AG09309 (cell line): ENCODE results near the gene RANBP1.

Experiments used
- DNase-seq: peaks from one replicate; pipeline ENCODE4 v3.0.0-alpha.2; 2010; ENCODE audit warnings: low read depth
- H3K4me3 ChIP-seq: 2 replicates; pipeline ENCODE4 v1.5.1; 2011; ENCODE audit warnings: mild to moderate bottlenecking, low read depth, low read length, moderate library complexity; ENCODE audit not compliant: control insufficient read depth
- CTCF ChIP-seq: IDR thresholded peaks from 2 replicates; pipeline ENCODE4 v1.5.1; 2011; ENCODE audit warnings: mild to moderate bottlenecking, low read depth, low read length, inconsistent platforms; ENCODE audit not compliant: insufficient read depth, control insufficient read depth; ENCODE audit errors: missing control alignments

The RANBP1 gene

DNA sequence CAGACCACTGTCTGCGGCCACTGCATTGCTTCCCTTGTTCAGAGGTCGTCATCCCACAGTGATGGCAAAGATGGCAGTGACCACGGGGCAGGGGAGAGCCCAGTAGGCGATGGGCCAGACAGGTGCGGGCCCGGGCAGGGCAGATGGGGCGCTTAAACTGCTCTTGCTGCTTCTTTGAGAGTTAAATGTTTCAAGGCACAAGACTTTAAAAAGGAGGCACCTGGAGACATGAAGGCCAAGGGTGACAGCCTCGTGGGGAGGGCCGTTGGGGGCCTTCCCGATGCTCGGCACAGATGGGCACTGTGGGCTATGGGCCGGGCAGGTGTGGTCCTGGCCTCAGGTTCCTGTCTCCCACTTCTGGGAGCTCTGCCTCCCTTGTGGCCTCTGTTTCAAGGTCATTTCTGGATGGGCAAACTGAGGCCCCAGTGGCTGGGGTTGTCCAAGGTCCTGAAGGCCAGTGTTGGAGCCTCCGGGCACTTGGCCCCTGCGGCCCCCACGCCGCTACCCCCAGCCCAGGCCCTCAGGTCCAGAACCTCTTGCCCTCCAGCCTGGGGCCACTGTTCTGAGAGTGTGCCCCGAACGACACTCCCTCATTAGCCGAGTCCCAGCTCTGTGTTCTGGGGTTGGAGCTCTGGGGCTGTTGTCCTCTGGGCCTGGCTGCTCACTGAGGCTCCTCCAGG lies 51.9 kb downstream of the RANBP1 start:
- H3K4me3 ChIP-seq = no peak overlapping the region
- no peak for TF ChIP-seq CTCF
- no peak for DNase-seq

DNA sequence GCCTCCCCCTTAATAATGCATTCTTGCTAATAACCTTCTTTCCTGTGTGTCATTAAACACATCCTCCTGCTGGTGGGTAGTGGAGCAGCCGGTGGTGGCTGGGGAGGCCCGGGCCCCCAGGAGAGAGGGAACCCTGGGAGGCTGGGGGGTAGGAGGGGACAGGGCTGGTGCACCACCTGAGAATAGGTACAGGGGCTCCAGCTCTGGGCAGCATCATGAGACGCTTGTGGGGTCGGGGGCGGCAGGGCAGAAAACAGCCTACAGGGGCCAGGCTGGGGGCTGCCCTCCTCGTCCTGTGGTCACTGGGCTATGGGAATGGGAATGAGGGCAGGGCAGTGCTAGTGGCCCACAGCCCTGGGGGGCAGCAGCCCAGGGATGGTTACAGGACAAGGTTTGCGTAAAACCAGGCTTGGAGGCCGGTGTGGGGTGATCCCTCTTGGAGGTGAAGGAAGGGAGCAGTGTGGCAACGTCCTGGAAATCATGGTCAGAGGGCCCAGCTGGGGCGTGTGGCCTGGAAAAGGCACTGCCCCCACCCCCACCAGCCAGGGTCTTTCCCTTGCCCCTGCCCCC lies 53.4 kb downstream of the RANBP1 start:
- no peak for TF ChIP-seq CTCF
- H3K4me3 ChIP-seq = no peak overlapping the region
- no peak for DNase-seq

GRCh38 chr22:20170170-20170569 lies 54.3 kb downstream of the RANBP1 start:
- no peak for TF ChIP-seq CTCF
- no peak for DNase-seq
- no peak overlapping the region for H3K4me3 ChIP-seq

DNA sequence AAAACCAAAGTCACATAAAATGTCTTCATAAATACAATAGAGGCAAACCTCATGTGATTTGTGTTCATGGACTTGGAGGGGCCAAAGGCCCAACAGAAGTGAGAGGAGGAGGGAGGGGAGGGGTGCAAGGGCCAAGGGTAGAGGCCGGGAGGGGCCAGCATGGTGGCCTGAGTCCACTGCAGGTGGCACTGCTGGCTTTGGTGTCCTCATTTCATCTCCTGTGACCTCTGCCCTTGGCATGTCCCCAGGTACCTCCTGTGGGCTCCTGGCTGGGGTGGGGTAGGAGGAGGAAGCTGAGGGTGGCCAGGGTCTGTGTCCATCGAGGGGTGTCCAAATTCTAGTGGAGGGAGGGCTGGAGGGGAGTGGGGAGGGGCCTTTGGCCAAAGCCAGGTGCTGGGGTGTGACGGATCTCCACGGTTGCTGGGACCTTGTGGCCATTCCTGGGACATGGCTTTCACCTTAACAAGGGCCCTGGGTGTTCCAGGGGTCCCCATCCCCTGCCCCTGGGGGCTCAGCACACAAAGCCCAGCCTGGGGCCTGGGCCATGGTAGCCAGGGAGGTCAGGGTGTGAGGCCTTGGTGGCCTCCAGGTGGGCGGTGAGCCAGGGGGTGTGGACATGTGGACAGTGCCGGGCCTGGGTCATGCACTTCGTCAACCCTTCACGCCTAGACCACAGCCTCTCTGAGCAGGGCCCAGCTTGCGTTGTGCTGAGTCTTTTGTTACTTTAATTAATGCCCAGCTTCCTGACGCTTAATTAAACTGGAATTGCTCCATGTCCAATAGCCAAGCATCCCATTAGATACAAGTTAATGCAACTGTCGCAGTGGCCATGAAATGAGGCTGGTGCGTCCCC lies 55.6 kb downstream of the RANBP1 start:
- H3K4me3 ChIP-seq = no peak overlapping the region
- no peak for DNase-seq
- no peak for TF ChIP-seq CTCF

DNA sequence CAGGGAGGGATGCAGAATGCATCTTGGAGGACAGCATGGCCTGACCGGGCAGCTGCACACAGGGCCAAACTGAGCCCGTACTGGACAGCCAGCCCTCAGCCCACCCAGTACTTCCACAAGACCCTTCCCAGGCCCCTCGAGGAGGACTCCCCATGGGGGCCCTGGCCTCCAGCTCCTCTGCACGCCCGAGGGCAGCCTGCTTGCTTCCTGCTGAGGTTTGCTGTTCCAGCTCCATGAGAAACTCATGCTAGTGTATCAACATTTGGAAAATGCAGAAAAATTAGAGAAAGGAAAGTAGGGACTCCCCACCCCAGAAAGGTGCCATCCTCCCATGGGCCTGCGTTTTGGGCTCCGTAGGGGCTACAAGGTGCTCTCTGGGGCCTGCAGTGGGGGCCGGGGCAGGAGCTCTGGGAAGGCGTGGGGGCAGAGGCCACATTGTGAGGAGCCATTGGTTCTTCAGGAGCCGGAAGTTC lies 56.3 kb downstream of the RANBP1 start:
- no peak for TF ChIP-seq CTCF

GRCh38 chr22:20173246-20173645 lies 57.3 kb downstream of the RANBP1 start:
- H3K4me3 ChIP-seq = no peak overlapping the region
- no peak for TF ChIP-seq CTCF
- DNase-seq = no peak

More for the DNA sequence above, 56.3 kb downstream of the RANBP1 start:
- DNase-seq = no peak
- H3K4me3 ChIP-seq = no peak overlapping the region
